ENCODE measurements around the gene MYEF2. TPM values are rescaled to one million over a fixed set of nuclear protein-coding genes. Genes with fewer than 3 reads are reported as not detected.

Gene MYEF2
- total RNA-seq, 4 donors from 2014 or later: 2.0 to 4.3 (median 2.5) TPM

DNA sequence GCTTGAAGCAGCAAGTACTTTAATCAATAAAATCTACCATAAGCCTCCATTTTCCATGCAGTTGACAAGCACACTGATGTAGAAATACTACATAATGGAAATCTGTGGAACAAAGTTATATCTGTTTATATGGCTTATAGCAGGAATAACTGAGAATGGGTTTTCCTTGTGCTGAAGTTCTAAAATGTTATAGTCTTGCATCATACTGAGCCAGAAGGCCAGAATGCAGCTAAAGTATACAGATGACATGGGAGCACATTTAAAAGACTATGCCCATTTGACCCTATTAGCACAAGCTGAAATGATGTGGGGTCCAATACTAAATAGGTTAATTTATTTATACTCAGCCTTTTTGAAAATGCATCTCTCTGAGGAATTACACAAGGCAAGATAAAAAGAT, 32.2 kb downstream of the MYEF2 start:
- H3K4me3 ChIP-seq (ENCODE audit: low read depth, poor library complexity, severe bottlenecking): no peak overlapping the region
- no peak for DNase-seq (ENCODE audit: low spot score in 2 of 2)
- no peak for TF ChIP-seq POLR2A (IDR thresholded peaks at IDR 0.05)
- TF ChIP-seq, protein P1, sequence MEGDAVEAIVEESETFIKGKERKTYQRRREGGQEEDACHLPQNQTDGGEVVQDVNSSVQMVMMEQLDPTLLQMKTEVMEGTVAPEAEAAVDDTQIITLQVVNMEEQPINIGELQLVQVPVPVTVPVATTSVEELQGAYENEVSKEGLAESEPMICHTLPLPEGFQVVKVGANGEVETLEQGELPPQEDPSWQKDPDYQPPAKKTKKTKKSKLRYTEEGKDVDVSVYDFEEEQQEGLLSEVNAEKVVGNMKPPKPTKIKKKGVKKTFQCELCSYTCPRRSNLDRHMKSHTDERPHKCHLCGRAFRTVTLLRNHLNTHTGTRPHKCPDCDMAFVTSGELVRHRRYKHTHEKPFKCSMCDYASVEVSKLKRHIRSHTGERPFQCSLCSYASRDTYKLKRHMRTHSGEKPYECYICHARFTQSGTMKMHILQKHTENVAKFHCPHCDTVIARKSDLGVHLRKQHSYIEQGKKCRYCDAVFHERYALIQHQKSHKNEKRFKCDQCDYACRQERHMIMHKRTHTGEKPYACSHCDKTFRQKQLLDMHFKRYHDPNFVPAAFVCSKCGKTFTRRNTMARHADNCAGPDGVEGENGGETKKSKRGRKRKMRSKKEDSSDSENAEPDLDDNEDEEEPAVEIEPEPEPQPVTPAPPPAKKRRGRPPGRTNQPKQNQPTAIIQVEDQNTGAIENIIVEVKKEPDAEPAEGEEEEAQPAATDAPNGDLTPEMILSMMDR (IDR thresholded peaks at IDR 0.05): no peak
- intact Hi-C loops (cut with DNase I; ENCODE audit: low total_unique reads): no loop called here

DNA sequence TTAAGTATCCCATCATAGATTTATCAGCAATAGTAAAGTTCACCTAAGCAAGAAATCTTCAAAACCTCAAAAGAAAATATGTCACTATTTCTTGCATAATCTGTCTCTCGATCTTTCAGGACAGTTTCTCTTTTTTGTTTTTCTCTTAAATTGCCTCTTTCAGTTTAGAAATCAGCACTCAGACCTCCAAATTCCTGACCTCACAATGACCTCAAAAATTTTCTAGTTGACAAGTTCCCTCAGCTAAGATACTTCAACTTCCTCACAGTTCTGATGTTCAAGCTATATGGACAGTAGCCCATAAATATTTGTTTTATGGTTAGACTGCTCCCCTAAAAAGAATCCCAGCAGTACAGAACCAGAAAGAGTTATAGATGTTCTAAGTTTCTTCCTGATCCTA, 33.2 kb downstream of the MYEF2 start:
- intact Hi-C loops (cut with DNase I; ENCODE audit: low total_unique reads): no loop called here
- DNase-seq (ENCODE audit: low spot score in 2 of 2): no peak
- TF ChIP-seq POLR2A (IDR thresholded peaks at IDR 0.05): no peak
- TF ChIP-seq, protein P1 (IDR thresholded peaks at IDR 0.05): no peak
- WGBS, 2 donors: 52 to 55% methylated on average over 1 of the region's 1 CpG
- no peak overlapping the region for H3K4me3 ChIP-seq (ENCODE audit: low read depth, poor library complexity, severe bottlenecking)

DNA sequence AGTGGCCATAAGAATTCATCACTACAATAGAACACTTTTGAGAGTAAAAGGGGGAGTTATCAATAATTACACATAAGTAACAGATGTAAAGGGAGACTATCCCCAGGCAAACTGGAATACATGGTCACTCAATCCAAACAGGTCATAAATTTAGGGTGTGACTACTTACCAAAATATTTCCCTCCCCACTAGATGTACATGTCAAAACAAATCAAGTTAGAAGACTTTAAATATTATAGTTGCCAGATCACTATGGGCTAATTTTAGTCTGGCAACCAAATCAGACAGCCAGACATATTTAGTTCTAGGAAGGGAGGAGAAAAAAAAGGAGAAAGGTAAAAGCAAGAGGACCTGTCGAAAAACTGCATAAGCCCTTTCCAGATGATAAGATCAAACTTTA, 34.2 kb downstream of the MYEF2 start:
- intact Hi-C loops (cut with DNase I; ENCODE audit: low total_unique reads): no loop called here
- TF ChIP-seq, protein P1 (IDR thresholded peaks at IDR 0.05): no peak
- no peak for TF ChIP-seq POLR2A (IDR thresholded peaks at IDR 0.05)
- H3K4me3 ChIP-seq (ENCODE audit: low read depth, poor library complexity, severe bottlenecking): no peak overlapping the region
- DNase-seq (ENCODE audit: low spot score in 2 of 2): no peak
- WGBS, 2 donors: 56 to 63% methylated on average over 1 of the region's 1 CpG

DNA sequence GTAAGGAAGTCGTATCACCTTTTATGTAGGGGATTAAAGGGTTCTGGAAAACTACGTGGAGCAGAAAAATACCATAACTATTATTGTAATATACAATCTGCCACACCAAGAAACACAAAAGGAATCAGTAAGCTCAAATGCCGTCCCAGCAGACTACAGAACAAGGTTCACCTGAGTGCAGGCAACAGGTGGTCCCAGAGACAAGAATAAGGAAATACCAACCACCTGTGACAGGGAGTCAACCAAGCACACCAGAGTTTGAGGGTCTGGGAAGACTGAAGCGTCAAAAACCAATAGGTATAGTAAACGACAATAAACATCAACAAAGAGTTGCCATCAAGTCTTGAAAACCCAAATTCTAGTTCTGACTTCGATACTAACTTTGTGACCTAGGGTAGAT, 45.2 kb downstream of the MYEF2 start:
- intact Hi-C loops (cut with DNase I; ENCODE audit: low total_unique reads): no loop called here
- 87 to 92% methylated on average over 6 of the region's 6 CpGs for WGBS, 2 donors

DNA sequence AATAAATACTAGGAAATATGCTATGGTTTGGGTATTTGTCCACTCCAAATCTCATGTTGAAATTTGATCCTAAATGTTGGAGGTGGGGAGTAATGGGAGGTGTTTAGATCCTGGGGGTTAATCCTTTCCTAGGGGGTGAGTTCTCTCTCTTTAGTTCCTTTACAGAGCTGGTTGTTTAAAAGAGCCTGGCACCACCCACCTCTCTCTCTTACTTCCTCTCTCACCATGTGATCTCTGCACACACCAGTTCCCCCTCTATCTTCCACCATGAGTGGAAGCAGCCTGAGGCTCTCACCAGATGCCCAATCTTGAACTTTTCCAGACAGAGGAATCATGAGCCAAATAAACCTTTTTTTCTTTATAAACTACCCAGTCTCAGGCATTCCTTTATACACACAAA, 46.8 kb downstream of the MYEF2 start:
- H3K4me3 ChIP-seq (ENCODE audit: low read depth, poor library complexity, severe bottlenecking): no peak overlapping the region
- no peak for DNase-seq (ENCODE audit: low spot score in 2 of 2)
- intact Hi-C loops (cut with DNase I; ENCODE audit: low total_unique reads): no loop called here
- TF ChIP-seq, protein P1 (IDR thresholded peaks at IDR 0.05): no peak
- no peak for TF ChIP-seq POLR2A (IDR thresholded peaks at IDR 0.05)

More for the DNA sequence above, 45.2 kb downstream of the MYEF2 start:
- H3K4me3 ChIP-seq (ENCODE audit: low read depth, poor library complexity, severe bottlenecking): no peak overlapping the region
- no peak for DNase-seq (ENCODE audit: low spot score in 2 of 2)
- TF ChIP-seq, protein P1 (IDR thresholded peaks at IDR 0.05): no peak
- no peak for TF ChIP-seq POLR2A (IDR thresholded peaks at IDR 0.05)

DNA sequence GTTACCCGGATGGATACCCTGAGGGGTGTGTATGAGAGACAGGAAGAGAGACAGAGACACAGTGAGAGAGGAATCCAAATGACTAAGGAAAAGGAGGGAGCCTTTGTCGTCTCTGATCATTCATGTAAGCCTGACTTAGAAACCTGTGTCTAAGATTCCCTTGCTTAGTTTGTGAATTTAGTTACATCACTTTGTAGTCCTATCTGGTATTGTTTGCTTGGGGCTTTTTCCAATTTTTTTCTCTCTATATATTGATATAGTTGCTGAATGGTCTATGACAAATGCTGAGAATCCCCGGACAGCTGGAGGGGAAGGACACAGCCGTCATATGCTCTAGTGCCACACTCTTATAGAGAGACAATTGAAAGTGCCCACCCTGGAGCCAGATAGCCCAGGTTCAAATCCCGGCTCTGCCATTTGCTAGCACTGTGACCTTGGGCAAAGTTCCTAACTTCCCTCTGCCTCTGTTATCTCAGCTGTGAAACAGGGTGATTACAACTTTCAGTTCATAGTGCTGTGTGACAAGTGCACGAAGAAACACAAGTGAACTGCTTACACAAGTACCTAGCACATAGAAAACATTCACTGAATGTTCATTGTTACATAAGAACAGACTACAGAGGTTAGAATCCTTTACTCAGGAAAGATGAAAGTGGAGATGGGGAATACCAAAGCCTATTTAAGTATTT, 51.3 kb downstream of the MYEF2 start:
- intact Hi-C loops (cut with DNase I; ENCODE audit: low total_unique reads): no loop called here
- 74 to 79% methylated on average over 6 of the region's 6 CpGs for WGBS, 2 donors
- TF ChIP-seq POLR2A (IDR thresholded peaks at IDR 0.05): no peak
- TF ChIP-seq, protein P1 (IDR thresholded peaks at IDR 0.05): no peak
- no peak for DNase-seq (ENCODE audit: low spot score in 2 of 2)
- no peak overlapping the region for H3K4me3 ChIP-seq (ENCODE audit: low read depth, poor library complexity, severe bottlenecking)
